Cerebellar nuclear complex (tissue), 1 donor: ENCODE results near the gene PRKRA.
A peak's percentile ranks its signal among the peaks of the same experiment; 100 is the strongest.
"Not testable (repeated sequence)": the region's sequence is repeated elsewhere in the genome, so short reads cannot be mapped to it uniquely, and the experiment has no call there.

Source experiments
- DNase-seq, 2 experiments: peaks; one replicate each; lab custom pipeline; 2025; lab: John Stamatoyannopoulos, UW

PRKRA gene

GRCh38 chr2:178413472-178414265, 37.3 kb downstream of the PRKRA start:
- peak in 1 of 2 experiments; percentile 43 for DNase-seq

DNA sequence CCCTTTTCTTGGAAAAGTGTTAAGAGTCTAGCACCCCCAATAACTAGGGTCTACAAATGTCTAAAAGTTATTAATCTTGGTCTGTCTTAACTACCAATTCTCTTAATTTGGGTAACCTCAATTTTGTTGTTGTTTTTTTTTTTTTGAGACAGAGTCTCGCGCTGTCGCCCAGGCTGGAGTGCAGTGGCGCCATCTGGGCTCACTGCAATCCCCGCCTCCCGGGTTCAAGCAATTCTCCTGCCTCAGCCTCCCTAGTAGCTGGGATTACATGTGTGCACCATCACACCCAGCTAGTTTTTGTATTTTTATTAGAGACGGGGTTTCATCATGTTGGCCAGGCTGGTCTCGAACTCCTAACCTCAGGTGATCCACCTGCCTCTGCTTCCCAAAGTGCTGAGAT, 38.5 kb downstream of the PRKRA start:
- DNase-seq = not testable (repeated sequence)

DNA sequence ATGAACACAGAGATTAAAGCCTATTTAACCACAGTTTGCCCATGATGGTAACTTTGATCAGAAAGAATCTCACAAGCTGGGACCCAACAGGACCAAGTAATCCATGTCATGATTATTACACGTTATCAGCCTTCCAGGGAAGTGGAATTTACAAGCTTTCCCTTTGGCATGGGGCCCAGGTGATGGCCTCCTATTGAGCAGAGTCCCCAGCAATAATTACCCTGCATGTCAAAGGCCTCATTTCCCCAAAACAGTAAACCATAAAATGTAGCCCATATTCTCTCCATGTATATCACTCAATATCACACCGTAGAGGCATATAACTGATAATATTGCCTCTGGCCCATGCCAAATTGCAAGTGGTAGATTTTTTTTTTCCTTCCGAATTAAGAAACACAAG, 38.9 kb downstream of the PRKRA start:
- DNase-seq = no peak

GRCh38 chr2:178409261-178409660, 41.7 kb downstream of the PRKRA start:
- no peak for DNase-seq

GRCh38 chr2:178404368-178404767, 46.6 kb downstream of the PRKRA start:
- DNase-seq = no peak

GRCh38 chr2:178403671-178404306, 47.2 kb downstream of the PRKRA start:
- no peak for DNase-seq

DNA sequence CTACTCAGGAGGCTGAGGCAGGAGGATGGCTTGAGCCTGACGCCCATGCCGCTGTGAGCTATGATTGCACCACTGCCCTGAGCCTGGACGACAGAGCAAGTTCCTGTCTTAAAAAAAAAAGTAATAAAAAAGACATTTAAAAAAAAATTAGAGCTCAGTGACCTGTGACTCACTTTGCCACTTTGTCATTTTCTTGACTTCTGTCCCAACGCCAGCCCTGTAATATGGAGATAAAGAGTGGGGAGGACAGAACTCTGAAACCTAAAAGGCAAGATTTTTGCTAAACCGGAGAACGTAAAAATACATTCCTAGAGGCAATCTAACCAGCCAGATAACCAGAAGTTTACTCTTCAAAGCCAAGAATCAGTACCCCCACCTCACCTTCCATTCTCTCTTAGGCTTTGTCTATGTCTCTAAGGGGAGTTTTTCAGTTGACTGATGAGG, 49.0 kb downstream of the PRKRA start:
- DNase-seq = no peak

DNA sequence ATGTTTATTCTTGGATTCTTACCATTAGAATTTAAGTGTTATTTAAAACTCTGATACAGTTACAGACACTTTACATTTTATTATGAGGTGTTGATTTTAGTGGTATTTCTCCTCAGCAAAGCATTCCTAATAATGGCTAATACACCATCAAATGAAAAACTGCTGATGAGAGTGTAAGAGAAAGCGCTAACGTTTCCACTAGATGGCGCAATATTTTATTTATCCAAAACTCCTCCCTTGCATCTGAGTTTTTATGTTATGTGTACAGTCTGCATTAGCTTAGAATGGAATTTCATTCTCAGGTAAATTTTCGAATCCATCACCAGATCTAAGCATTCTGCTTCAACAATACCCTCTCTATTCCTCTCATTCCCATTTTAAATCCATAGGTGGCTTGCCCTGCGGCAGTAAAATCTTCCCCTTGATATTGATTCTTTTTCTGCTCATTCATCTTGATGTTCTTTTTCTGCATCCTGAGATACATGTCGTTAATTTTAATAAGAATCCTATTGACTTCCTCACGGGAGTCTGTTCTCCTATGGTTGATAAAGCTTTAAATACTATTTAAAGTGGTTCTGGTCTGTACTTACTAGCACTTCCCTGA, 53.9 kb downstream of the PRKRA start:
- DNase-seq = peak in 1 of 2 experiments; percentile 10

GRCh38 chr2:178395941-178396570, 54.9 kb downstream of the PRKRA start:
- DNase-seq = no peak

GRCh38 chr2:178395295-178395694, 55.7 kb downstream of the PRKRA start:
- DNase-seq = no peak

- no peak for DNase-seq
Observed at GRCh38 chr2:178394859-178395258, 56.1 kb downstream of the PRKRA start.

DNA sequence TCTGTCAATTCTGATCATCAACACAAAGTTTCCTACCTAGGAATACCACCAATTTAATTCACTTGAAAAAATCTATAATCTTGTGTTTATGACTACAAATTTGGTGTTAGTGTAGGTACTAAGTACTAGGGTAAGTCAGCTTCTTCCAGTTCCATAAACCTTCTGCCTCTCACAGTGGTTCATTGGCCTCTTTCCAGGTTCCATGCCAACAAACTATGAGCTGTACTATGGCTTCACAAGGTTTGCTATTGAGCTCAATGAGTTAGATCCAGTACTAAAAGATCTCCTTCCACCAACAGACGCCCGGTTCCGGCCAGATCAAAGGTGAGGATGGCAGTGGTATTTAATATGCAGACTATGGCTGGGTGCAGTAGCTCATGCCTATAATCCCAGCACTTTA, 58.8 kb downstream of the PRKRA start:
- DNase-seq = no peak

DNA sequence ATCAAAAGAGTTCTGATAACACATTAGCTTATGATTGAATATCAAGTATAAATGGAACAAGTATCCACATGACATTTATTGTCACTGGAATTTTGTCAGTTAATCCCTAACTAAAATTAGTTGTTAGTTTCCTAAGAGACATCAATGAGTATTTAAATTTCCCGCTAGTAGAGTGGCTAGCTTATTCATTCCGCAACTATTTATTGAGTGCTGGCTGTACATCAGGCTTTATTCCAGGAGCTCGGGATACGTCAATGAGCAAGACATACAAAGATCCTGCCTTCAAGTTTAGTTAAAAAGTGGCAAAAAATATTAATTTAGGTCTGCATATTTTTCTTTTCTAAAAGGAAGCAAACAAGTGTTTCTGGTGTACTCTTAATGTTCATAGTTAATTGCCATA, 59.3 kb downstream of the PRKRA start:
- no peak for DNase-seq

DNA sequence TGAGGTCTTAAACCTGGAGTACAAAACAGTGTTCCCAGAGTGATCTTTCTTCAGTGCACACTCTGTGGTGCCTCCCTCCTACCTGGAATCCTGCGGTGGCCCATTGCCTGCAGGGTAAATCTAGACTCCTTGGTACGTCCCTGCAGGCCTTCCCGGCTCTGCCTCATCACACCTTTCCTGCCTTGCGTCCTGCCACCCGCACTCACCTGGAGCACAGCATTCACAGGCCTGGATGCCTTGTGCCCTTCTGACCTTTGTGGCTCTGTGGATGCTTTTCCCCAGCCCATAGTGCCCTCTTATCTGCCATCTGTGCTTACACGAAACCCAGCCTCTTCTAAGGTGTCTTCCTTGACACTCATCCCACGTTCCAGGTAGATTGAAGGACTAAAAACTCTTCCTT, 62.7 kb downstream of the PRKRA start:
- no peak for DNase-seq

GRCh38 chr2:178386986-178387597, 63.9 kb downstream of the PRKRA start:
- no peak for DNase-seq

GRCh38 chr2:178385595-178386148, 65.3 kb downstream of the PRKRA start:
- DNase-seq = no peak

DNA sequence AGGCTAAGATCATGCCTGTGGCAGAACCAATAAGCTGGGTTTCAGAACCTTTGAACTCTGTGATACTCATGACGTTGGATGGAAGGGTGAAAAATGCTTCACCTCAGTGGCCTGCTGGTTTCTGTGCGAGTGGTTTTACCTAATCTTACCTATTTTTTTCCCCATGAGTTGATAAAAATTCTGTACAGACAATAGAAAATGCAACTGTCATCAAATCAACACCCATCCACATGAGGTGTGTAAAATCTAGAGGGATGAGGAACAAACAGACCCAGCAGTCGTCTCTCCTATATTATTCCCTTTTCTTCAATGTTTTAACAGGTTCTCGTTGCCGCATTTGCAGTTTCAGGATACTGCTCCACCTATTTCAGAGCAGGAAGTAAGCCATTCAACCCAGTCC, 67.3 kb downstream of the PRKRA start:
- DNase-seq = no peak
